ENCODE measurements around the gene PLPPR3.

GRCh38 chr19:765179-765738, 56.5 kb downstream of the PLPPR3 start:
- TF ChIP-seq GATA3 (IDR thresholded peaks at IDR 0.05; ENCODE audit: low read depth, low read length) (no peak), GATA2 (IDR thresholded peaks at IDR 0.05; ENCODE audit: low read depth, low read length) (no peak)

All from SH-SY5Y (cell line).